Type B pancreatic cell (in vitro differentiated cells): ENCODE results near the gene IL11. TPM values are rescaled to one million over a fixed set of nuclear protein-coding genes. Genes with fewer than 3 reads are reported as not detected.
A peak's percentile ranks its signal among the peaks of the same experiment; 100 is the strongest.

ENCODE experiments used
- DNase-seq: peaks from one replicate; pipeline ENCODE4 v3.0.0; 2021; ENCODE audit warnings: mixed read lengths; ENCODE audit not compliant: unreplicated experiment; ENCODE audit errors: extremely low spot score
- H3K27ac Mint-ChIP-seq: 2 replicates; pipeline ENCODE4 v1.8.0; 2021; ENCODE audit warnings: mild to moderate bottlenecking, mixed read lengths
- H3K27me3 Mint-ChIP-seq: 2 replicates; pipeline ENCODE4 v1.8.0; 2021; ENCODE audit warnings: mixed read lengths
- H3K36me3 Mint-ChIP-seq: 2 replicates; pipeline ENCODE4 v1.8.0; 2021; ENCODE audit warnings: mixed read lengths
- H3K4me1 Mint-ChIP-seq: one replicate; pipeline ENCODE4 v1.8.0; 2021; ENCODE audit warnings: mixed read lengths; ENCODE audit not compliant: unreplicated experiment
- H3K4me3 Mint-ChIP-seq: 2 replicates; pipeline ENCODE4 v1.8.0; 2021; ENCODE audit warnings: mild to moderate bottlenecking, mixed read lengths
- H3K9me3 Mint-ChIP-seq: 2 replicates; pipeline ENCODE4 v1.8.0; 2021; ENCODE audit warnings: mixed read lengths
- total RNA-seq: library from RNA; stranded (reverse); gene quantifications from 2 replicates; pipeline ENCODE4 v1.2.1, GENCODE V29; 2021; ENCODE audit warnings: low replicate concordance
- TF ChIP-seq, protein P1 (sequence below): fragments of 200-600 bp; sonication (generic); conservative IDR thresholded peaks from 2 replicates; pipeline ENCODE4 v1.5.0; 2021; ENCODE audit warnings: antibody characterized with exemption, mild to moderate bottlenecking

Gene IL11
- total RNA-seq, 1 donor from 2014 or later, result 0.46 TPM

DNA sequence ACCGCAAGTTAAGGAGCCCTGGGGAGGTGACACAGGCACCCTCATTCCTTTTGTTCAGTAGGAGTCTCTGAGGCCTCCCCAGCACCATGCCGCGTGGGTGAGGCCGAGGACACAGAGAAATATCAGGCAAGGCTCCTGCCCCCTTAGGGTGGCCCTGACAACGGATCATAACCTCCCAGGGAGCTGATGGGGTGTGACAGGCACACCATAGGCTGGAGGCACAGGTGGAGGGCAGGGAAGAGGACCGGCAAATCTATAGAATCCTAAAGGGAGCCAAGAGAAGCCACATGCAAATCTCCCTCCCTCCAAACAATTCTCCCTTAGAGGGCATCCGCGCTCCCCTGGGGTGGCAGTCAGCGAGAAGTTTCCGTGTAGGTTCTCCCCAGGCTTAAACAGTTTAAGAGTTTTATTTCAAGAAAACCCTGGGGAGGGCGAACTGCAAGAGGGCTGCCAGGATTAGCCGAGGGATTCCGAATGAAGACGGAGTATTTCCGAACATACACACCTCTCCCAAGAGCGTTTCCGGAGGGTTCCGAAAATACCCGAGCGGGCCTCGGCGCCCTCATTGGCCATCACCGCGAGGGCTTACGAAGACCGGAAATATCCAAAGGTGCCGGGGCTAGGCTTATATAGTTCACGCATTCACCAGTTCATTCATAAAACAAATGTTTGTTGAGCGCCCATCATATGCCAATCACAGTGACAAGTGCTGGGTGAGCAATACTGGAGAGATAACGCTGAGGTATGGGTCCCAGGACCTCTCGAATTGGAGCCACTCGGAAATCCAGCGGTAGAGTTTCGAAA is 14.9 kb upstream of the IL11 start:
- Mint-ChIP-seq H3K27me3 (peaks cover 7% of the 10 kb centered on the region), H3K4me1 (peaks cover 24% of the 10 kb centered on the region), H3K9me3 (peaks cover 6% of the 10 kb centered on the region), H3K4me3 (peak overlapping the region; percentile 100), H3K36me3 (peaks cover 16% of the 10 kb centered on the region), H3K27ac (peak overlapping the region; percentile 99)
- TF ChIP-seq, protein P1, sequence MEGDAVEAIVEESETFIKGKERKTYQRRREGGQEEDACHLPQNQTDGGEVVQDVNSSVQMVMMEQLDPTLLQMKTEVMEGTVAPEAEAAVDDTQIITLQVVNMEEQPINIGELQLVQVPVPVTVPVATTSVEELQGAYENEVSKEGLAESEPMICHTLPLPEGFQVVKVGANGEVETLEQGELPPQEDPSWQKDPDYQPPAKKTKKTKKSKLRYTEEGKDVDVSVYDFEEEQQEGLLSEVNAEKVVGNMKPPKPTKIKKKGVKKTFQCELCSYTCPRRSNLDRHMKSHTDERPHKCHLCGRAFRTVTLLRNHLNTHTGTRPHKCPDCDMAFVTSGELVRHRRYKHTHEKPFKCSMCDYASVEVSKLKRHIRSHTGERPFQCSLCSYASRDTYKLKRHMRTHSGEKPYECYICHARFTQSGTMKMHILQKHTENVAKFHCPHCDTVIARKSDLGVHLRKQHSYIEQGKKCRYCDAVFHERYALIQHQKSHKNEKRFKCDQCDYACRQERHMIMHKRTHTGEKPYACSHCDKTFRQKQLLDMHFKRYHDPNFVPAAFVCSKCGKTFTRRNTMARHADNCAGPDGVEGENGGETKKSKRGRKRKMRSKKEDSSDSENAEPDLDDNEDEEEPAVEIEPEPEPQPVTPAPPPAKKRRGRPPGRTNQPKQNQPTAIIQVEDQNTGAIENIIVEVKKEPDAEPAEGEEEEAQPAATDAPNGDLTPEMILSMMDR, result no peak
- DNase-seq, result peak; percentile 92

DNA sequence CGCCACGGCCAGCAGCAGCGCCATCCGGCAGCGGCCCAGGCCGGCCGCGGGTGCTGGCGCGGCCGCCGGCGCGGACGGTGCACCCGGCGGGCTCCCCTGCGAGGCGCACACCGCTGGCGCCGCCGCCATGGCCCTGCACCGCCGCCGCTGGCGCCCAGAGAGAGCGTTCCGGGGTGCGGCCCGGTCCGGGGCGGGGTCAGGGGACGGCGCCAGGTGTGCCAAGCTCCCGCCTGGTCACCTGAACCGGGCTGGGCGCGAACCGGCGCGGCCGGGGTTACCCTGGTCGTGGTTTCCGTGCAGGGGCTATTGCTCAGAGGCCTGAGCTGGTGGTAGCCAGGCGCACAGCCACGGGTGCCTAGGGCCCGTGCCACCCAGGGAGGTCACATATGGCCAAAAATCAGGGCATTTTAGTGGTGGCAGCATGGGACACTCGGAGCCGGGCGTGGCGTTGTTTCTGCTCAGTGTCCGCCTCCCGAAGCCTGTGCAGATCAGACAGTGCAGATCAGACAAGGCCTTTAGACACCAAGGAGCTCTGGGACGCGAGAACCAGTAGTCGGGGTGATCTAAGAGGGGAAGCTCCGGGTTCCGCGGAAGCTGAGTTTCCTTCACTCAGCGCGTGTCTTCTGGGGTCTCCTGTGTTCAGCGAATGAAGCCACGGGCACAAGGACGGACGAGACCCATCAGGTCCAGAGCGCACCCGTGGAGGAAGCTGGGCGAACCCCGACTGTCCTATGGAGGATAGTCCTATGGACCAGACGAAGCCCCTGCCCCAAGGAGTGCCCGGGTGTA is 14.1 kb upstream of the IL11 start, which contains the start of gene TMEM238:
Gene TMEM238 (minus strand): TSS at position 162 of the 789 bp plus-strand sequence. CDS start 33 bp downstream, at position 129.
- Mint-ChIP-seq H3K4me3 (peak within 1 kb of the TSS; percentile 100), H3K4me1 (peaks cover 18% of the 10 kb centered on the region), H3K27ac (peak within 1 kb of the TSS; percentile 99), H3K27me3 (peaks cover 10% of the 10 kb centered on the region), H3K9me3 (peaks cover 6% of the 10 kb centered on the region), H3K36me3 (peaks cover 16% of the 10 kb centered on the region)
- DNase-seq, result no peak
- TF ChIP-seq, protein P1, result no peak

DNA sequence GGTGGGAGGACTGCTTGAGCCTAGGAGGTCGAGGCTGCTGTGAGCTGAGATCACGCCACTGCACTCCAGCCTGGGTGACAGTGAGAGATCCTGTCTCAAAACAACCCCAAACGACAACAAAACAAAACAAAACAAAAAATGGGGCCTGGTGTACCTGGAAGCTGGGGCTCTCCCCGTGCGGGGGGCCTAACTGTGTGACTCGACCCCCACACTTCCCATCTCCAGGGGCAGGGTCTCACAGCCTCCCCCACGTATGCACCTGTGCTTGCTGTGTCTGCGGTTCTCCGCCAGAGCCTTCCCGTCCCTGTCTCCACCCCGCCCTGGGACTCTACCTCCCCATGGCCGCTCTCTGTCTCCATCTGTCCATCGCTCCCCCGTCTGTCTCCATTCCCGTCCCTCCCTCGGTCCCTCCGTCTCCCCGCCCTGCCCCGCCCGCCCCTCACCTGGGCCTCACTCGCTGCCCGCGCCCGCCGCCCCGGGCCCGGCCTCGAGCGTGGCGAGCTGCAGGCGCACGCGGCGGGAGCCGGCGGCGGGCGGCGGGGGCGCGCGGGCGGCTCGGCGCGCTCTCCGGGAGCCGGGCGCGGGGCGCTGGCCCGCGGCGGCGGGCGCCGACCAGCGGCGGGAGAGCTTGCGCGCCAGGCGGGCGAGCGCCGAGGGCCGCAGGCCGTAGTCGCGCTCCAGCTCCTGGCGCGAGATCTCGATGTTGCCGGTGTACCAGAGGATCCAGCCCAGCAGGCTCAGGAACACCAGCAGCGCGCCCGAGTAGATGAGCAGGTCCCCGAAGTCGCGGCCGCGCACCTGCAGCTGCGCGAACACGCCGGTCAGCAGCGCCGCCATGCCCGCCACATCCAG is 13.2 kb upstream of the IL11 start:
- DNase-seq, result no peak
- peak overlapping the region; percentile 85 for H3K4me3 Mint-ChIP-seq
- H3K4me1 Mint-ChIP-seq, result peaks cover 18% of the 10 kb centered on the region
- TF ChIP-seq, protein P1, result peak; percentile 25
- H3K9me3 Mint-ChIP-seq, result peaks cover 6% of the 10 kb centered on the region
- peaks cover 16% of the 10 kb centered on the region for H3K36me3 Mint-ChIP-seq
- H3K27ac Mint-ChIP-seq, result peak overlapping the region; percentile 40
- peaks cover 14% of the 10 kb centered on the region for H3K27me3 Mint-ChIP-seq

DNA sequence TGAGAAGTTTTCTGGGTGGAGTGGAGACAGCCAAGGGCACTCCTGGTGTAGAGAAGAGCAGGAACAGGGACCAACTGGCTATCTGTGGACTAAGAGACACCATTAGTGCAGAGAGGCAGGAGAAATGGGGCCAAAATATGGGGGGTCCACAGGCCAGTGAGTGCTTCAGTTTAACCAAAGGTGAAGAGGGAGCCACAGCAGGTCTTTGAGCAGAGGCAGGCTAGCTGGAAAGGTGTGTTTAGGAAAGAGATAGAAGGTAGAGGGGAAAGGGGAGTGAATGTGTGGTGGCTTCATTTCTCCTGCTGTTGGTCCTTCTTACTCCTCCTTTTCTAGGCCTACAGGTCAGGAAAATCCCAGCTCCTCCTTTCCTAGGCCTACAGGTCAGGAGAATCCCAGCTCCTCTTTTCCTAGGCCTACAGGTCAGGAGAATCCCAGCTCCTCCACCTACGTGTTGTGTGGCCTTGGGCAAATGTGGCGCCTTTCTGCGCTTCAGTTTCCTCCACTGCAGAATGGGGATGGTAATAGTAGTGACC is 12.3 kb upstream of the IL11 start:
- Mint-ChIP-seq H3K9me3 (peaks cover 6% of the 10 kb centered on the region), H3K4me1 (peaks cover 17% of the 10 kb centered on the region), H3K36me3 (peaks cover 16% of the 10 kb centered on the region), H3K4me3 (peak overlapping the region; percentile 85), H3K27ac (peak overlapping the region; percentile 40), H3K27me3 (peaks cover 17% of the 10 kb centered on the region)
- TF ChIP-seq, protein P1, result no peak
- DNase-seq, result no peak

DNA sequence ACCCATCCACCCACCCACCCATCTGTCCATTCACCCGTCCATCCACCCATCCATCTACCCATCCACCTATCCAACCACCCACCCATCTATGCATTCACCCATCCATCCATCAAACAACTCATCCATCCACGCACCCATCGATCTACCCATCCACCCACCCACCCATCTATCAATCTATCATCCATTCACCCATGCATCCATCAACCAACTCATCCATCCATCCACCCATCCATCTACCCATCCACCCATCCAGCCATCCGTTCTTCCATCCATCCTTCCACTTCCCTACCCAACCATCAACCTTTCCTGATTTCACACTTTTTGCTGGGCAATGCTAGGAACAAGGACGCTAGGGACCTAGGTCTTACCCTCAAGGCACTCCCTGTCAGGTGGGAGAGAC is 11.8 kb upstream of the IL11 start:
- TF ChIP-seq, protein P1, result no peak
- peaks cover 6% of the 10 kb centered on the region for H3K9me3 Mint-ChIP-seq
- peaks cover 12% of the 10 kb centered on the region for H3K4me1 Mint-ChIP-seq
- DNase-seq, result no peak
- H3K27ac Mint-ChIP-seq, result peak overlapping the region; percentile 40
- peaks cover 17% of the 10 kb centered on the region for H3K27me3 Mint-ChIP-seq
- H3K36me3 Mint-ChIP-seq, result peaks cover 16% of the 10 kb centered on the region
- H3K4me3 Mint-ChIP-seq, result peak overlapping the region; percentile 85
